Right renal cortex interstitium (tissue), 3 donors: ENCODE data around the gene HMGB4. TPM values are rescaled to one million over a fixed set of nuclear protein-coding genes. Genes with fewer than 3 reads are reported as not detected.
A peak's percentile ranks its signal among the peaks of the same experiment; 100 is the strongest.

Source experiments
- DNase-seq, 3 donors: peaks; one replicate each; pipeline ENCODE4 v3.0.0-alpha.2; 2013; ENCODE audit warnings: low read depth in 3 of 3, low spot score in 2 of 3
- polyA plus RNA-seq, 3 donors: library from polyadenylated mRNA; unstranded; fragments of 120-200 nt; gene quantifications; one replicate each; pipeline ENCODE4 v1.2.1, GENCODE V29; 2013; ENCODE audit not compliant: insufficient read length in 3 of 3

HMGB4 gene
- polyA plus RNA-seq, 3 donors: not detected

GRCh38 chr1:33895976-33896375 is 32.1 kb downstream of the HMGB4 start:
- DNase-seq: no peak

- no peak for DNase-seq
Measured at GRCh38 chr1:33897092-33897725, 33.3 kb downstream of the HMGB4 start.

DNA sequence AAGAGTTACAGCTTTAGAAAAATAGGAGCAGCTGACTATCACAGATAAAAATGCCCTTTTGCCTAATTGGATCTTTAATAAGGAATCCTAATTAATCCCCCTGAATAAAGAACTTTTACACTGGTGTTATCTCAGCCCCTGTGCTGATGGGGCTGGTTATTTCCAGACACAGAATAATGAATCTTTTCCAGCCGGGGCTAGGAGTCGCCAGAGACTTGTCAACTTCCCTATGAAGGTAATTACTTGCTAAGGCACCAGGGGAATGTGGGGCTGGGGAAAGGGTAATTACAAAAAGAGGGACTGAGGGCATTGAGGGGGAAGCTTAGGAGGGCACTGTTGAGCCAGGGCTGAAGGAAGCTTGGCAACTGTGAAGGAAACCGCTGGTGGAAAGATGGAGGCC is 34.5 kb downstream of the HMGB4 start:
- DNase-seq: no peak

GRCh38 chr1:33898881-33899280 is 35.0 kb downstream of the HMGB4 start:
- no peak for DNase-seq

DNA sequence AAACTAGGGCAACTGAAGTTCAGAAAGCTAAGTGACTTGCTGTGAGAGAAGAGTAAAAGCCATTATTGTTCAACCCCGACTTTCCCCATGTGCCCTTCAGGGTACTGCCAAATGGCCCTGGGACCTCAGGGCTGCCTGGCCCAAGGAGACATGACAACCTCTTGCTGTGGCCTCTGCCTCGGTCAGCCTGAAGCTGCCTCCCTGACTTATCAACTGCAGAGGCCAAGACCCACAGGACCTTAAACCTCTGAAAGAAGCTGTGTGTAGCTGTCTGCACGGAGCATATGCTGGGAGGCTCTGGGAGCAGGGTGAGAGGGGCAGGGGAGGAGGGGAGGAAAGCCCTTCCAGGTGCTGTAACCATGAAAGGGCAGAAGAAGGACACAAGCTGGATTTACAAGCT is 35.9 kb downstream of the HMGB4 start:
- no peak for DNase-seq

- no peak for DNase-seq
Measured at GRCh38 chr1:33902486-33903209, 38.8 kb downstream of the HMGB4 start.

- DNase-seq: peak in 2 of 3 donors; percentile 3 to 8
Measured at GRCh38 chr1:33903210-33903589, 39.3 kb downstream of the HMGB4 start.

- no peak for DNase-seq
Measured at GRCh38 chr1:33905241-33905640, 41.4 kb downstream of the HMGB4 start.

DNA sequence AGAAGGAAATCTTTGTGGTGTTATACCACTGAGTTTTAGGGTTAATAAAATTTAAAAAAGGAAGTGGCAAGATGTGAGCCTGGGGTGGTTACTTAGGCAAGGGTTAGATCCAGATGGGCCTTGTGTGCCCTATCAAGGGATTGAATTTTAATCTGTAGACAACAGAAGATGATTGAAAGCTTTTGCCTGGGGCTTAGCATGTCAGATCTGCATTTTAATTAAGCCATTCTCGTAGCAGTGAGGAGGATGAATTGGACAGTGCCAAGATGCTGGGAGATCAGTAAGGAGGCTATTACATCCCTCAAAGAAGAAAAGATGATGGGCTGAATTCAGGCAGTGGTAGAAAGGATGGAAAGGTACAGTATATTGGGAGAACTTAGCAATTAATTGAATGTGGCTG is 42.3 kb downstream of the HMGB4 start:
- DNase-seq: no peak

- DNase-seq: no peak
Measured at GRCh38 chr1:33908324-33908956, 44.6 kb downstream of the HMGB4 start.
